Measurements from ENCODE around the gene CLDN19.

The CLDN19 gene, protein sequence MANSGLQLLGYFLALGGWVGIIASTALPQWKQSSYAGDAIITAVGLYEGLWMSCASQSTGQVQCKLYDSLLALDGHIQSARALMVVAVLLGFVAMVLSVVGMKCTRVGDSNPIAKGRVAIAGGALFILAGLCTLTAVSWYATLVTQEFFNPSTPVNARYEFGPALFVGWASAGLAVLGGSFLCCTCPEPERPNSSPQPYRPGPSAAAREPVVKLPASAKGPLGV

DNA sequence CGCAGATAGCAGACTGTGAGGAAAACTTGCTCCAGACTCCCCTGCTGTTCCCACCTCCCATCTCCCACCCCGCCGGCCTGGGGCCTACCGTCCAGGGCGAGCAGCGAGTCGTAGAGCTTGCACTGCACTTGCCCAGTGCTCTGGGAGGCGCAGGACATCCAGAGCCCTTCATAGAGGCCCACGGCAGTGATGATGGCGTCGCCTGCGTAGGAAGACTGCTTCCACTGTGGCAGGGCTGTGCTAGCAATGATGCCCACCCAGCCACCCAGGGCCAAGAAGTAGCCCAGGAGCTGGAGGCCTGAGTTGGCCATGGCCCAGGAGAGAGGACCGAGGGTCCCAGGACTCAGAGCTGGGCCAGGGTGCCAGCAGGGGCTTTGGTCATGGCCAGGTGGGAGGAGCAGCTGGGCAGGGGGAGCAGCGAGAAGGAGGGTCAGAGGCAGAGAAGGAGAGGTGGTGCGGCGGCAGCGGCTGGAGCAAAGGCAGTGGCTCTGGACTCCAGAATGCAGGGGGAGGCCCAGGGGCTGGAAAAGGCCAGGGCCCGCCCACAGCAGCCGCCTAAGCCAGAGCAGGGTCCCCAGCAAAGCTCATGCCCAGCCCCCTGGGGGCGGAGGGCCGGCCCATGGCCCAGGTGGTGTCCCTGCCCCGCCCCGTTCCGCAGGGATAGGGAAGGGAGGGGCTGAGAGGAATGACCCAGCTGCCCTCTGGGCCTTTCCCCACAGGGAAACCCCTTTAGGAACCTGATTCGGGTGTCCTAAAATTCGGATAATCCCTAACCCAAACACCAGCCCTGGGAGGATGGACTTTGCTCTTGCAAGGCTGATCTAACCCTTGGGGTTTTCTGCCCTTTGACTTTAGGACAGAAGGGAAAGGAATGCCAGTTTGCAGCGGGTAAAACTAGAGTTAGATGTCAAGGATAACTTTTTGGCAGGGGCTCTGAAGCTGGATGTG is at the start of gene CLDN19:
TSS of gene CLDN19 (minus strand) at position 484 of the 948 bp plus-strand sequence. CDS start at position 311, 173 bp downstream.
- DNase-seq (ENCODE audit: low spot score) (no peak), FAIRE-seq (no peak)

DNA sequence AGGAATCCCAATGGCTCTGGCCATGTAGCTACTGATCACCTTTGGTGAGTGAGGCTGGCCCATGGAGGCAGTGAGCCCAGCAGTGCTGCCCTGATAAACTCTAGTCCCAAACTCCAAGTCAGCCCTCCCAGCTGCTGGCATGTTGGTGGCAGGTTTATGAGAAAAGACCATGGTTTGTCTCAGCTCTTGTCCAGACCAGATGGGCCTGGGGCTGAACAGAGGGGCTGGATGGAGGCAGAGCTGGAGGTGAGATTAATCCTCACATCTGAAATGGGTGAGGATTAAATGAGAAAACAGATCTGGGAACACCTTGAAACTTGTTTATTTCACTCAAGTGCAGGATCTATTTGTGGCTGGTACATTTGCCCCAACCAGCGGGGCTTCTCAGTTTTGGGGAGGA is 48.0 kb upstream of the CLDN19 start:
- no peak for FAIRE-seq
- DNase-seq (ENCODE audit: low spot score): no peak

DNA sequence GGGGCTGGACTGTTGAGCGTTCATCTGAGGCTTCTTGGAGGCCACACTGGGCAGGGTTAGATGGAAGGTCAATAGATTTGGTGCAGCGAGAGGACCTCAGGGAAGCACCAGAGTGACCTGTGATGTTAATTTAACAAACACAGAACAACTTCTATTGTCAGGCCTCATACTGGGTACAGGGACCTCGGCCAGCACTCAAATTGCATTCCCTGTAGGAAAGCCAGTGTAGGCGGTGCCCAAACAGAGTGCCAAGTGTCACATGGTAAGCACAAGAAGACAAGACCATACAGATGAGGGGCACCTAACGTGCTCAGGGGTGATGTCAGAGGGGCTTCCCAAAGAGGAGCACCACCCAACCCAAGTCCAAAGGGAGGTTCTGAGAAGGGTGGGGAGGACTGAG is 46.1 kb upstream of the CLDN19 start:
- FAIRE-seq: no peak
- DNase-seq (ENCODE audit: low spot score): no peak

DNA sequence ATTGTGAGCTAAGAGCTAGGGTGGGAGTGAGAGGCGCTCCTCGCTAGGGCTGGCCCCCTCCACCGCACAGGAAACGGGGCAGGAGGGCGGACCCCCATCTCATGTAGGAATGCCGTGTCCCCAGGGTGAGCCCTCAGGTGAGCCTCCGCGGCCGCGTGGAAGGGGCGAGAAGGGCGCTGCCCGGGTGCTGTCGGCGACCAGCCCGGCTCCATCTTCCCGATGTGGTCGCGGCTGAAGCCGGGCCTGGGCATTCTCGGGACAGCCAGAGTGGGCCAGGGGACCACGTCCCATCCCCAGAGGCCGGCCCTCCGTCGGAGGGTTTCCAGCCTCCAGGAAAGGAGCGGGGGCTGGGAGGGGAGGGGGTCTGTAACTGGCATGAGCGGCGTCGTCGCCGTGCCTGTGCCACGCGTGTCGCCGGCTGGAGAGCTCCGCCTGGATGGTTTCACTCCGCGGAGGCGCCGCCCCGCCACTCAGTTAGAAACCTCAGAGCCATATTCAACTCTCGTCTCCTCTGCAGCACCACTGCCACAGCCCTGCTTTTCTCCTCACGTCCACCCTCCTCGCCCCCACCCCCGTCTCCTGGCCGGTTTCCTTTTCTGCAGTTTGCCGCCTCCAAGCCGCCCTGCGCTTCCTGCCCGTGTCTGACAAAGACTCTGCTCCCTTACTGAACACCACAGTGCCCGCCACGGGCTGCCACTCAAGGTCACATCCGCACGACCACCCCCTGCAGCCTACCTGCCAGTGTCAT is 45.1 kb upstream of the CLDN19 start, which contains the start of gene TMEM269:
TSS of gene TMEM269 (plus strand) at position 46 of the 748 bp plus-strand sequence. CDS start 4,903 bp downstream, outside the sequence.
- FAIRE-seq: no peak
- DNase-seq (ENCODE audit: low spot score): no peak

DNA sequence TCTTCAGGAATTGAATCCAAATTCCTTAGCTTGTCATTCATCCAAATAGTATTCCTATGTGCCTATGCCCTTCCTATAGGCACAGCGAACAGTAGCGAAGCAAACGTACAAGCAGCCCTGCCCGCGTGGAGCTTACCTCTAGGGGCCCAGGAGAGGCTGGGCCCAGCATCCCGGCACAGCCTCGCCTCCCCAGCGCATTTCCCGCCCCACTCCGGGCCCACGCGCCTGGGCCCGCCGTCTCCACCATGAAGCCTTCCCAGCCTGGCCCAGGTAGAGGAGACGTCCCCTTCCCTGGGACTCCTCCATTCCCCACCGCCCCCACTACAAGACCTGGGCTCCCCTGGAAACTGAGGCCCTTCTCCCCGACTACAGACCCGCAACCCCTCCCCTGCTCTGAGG is 44.5 kb upstream of the CLDN19 start:
- DNase-seq (ENCODE audit: low spot score) (no peak), FAIRE-seq (no peak)

DNA sequence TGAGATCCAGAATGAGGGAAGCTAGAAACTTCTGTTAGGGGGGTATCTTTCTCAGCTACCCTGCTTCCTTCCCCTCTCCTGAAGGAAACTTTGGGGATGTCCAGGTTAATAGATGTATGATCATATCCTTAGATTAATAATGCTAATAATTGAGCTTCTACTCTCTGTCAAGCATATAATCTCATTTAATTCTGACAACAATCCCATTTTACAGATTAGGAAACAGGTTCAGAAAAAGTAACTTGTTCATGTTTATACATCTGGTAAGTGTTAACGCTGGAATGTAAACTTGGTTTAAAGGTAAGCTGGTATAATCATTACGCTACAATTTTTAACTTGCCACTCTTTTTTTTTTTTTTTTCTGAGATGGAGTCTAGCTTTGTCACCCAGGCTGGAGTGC is 43.1 kb upstream of the CLDN19 start:
- DNase-seq (ENCODE audit: low spot score) (no peak), FAIRE-seq (no peak)

DNA sequence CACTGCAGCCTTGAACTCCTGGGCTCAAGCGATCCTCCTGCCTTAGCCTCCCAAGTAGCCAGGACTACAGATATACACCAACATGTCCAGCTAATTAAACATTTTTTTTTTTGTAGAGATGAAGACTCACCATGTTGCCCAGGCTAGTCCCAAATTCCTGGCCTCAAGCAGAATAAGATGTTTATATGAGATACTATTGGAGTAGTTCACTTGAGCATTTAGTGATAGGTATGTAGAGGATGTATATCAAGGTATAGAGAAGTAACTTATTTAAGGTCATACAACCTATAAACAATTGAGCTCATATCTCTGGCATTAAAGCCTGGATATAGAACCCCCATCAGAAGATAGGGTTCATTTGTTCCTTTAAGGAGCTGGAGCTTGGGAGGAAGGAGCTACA is 40.1 kb upstream of the CLDN19 start:
- no peak for DNase-seq (ENCODE audit: low spot score)
- no peak for FAIRE-seq

DNA sequence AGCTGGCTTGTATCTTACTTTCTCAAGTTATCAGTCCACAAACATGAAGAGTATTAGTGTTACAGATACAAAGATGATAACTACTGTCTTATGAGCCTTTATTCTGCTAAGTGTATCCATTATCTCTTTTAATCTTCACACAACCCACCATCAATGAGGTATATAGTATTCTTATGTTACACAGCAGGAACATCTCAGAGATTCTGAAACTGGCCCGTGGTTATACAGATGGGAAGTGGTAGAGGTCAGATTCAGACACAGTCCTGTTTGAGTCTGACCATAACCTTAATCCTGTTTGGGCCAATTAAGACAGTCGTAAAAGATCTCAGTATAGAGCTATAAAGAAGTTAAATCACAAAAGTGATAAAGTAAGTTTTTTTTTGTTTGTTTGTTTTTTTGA is 39.7 kb upstream of the CLDN19 start:
- no peak for FAIRE-seq
- DNase-seq (ENCODE audit: low spot score): no peak

DNA sequence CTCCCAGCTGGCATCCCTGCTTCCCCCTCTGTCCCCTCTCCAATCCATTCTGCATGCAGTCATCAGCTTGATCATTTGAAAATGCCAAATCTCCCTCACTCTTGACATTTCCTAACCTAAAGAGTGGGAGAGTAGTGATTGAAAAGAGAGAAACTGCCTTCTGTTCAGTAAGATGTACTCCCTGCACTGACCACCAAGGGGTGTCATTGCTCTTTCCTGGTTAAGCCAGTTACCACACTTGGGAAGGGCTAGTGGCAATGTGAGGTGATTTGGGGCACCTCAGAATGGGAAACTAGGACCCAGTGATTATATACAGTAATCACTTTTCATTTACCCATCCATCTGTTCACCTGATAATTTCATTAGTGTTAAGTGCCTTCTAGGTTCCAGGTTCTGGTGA is 37.8 kb upstream of the CLDN19 start:
- DNase-seq (ENCODE audit: low spot score) (peak; percentile 52), FAIRE-seq (no peak)

DNA sequence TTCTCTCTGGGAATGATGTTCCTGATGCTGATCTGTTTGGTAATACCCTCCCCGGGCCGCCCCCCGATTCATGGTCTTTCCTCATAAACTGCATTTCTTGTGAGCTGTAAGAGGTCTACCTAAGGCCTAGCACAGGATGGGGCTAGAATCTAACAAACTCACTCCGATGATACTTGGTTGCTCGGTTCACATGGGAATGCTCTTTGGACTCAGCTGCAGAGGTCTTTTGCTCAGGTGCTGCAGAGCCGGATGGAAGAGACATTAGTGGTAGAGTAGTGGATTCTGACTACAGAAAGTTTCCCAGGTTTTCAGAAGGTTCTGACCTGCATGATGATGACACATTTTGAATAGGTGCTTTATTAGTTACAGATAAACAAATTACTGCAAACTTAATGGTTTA is 36.5 kb upstream of the CLDN19 start:
- no peak for FAIRE-seq
- DNase-seq (ENCODE audit: low spot score): no peak

DNA sequence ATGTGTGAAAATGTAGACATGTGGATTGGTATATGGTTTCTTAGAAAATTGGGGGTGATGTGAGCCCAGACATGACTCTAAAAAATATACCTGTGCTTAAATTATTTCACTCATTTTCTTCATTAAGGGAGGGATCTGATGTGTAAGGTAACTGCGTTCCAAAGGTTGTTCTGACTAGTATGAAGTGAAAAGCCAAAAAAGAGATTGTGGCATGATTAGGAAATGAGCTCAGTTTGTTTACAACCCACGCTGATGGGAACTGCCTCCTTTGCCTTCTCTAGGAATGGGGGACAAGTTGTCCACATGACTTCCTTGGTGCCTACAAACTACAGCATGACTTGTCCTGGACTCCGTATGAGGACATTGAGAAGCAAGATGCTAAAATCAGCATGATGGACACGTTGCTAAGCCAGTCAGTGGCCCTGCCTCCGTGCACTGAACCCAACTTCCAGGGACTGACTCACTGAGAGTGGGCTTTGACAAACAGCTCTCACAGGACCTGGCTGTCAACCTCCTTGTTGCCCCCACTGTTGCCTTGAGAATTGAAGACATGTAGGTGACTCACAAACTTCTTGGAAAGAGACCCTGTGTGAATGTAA is 35.0 kb upstream of the CLDN19 start:
- FAIRE-seq: no peak
- DNase-seq (ENCODE audit: low spot score): no peak

DNA sequence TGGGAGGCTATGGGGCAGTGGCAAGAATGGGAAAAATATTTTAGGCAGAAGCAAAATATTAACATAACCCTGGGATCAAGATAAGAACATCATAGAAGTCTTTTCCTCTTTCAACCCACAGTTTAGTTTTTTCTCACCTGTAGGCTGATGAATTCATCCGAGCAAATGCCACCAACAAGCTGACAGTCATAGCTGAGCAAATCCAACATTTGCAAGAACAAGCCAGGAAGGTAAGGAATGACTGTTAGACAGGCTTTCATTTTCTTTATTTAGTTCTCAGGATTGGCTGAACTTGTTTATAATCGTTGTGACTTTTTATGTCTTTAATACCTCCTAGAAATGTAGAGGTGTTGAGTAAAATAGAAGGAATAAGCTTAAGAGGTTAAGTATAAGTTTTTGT is 33.4 kb upstream of the CLDN19 start:
- DNase-seq (ENCODE audit: low spot score) (no peak), FAIRE-seq (no peak)

DNA sequence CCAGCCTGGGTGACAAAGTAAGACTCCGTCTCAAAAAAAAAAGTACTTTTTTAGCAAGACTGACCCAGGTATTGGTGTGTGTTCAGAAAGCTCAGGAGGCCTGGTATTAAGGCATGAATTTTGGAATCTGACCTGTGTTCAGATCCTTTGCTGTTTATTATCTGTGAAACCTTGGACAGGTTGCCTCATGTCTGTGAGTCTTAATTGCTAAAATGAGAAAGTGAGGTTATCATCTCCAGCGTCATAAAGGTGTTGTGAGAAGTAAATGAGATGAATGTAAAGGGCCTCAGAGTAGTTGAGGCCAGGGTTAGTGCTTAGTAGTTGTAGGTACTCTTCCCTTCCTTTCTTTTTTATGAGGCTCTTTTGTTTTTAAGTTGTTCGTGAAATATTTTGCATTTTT is 29.8 kb upstream of the CLDN19 start:
- no peak for DNase-seq (ENCODE audit: low spot score)
- FAIRE-seq: no peak

DNA sequence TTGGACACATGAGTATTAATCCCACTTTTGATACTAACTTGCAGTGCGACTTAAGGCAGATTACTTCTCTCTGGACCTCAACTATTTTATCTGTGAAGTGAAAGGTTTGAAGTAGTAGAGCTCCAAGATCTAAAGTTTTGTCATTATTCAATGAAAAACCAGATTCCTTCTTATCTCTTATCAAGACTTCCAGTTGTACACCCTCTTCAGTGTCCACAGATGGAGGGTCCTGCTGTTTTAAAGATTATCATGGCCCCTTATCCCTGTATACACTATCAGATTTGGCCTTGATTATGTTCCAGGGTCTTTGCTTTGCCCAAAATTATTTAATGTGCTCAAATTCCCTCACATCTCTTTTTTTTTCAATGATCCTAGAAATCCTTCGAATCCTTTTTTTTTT is 28.1 kb upstream of the CLDN19 start:
- FAIRE-seq: no peak
- no peak for DNase-seq (ENCODE audit: low spot score)

DNA sequence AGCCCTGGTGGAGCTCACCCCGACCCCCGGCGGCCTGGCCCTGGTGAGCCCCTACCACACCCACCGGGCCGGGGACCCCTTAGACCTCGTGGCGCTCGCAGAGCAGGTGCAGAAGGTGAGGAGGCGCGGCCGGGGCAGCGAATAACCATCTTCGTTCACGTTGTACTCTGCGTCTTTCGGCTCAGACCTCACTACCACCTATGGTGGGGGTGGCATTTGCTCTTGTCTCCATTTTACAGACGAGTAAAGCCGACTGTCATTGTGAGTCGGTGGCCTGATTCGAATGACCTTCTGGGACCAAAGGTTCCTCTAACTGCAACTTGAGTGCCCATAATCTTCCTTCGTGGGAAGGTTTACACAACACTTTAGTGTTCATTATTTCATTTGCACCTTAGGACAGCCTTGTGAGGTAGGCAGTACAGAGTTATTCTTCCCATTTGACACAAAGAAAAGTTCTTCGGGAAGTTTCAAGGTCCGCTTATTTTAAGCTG is 27.5 kb upstream of the CLDN19 start:
- FAIRE-seq: no peak
- no peak for DNase-seq (ENCODE audit: low spot score)

DNA sequence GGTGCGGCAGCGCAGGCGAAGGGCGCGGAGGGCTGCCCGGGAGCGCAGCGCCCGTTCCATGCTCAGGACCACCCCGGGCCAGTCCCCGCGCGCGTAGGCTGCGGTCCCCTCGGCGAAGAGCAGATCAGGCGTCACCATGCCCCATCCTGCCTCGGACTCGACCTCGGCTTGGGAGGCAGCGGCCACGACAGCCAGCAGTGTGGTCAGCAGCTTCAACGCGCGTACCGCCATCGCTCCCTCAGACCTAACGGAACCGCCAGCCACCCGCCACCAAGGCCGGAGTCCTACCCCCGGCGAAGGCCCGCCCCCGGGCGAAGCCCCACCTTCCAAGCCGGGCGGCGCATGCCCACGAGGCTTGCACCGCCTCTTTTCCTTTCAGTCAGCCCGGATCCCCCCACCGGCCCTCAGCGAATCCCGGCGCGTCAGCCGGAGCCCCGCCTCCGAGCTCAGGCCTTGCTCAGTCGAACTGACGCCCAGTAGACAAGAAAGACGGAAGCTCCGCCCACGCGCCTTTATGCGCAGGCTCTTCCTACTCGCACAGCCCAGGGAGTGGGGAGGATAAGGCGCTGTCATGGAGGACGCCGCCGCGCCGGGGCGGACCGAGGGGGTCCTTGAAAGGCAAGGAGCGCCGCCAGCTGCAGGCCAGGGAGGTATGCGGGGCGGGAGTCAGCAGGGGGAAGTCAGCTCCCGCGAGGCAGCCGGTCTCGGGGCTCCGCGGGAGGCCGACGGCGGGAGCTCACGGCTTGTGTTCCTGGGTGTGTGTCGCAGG is 26.9 kb upstream of the CLDN19 start, which contains the start of the genes C1orf50 and P3H1:
TSS of gene C1orf50 (plus strand) at position 509 of the 769 bp plus-strand sequence. CDS start at position 572, 63 bp downstream.
TSS of gene P3H1 (minus strand) at position 288 of the 769 bp plus-strand sequence. CDS start at position 231, 57 bp downstream.
- FAIRE-seq (peak; percentile 42), DNase-seq (ENCODE audit: low spot score) (peak; percentile 99)

DNA sequence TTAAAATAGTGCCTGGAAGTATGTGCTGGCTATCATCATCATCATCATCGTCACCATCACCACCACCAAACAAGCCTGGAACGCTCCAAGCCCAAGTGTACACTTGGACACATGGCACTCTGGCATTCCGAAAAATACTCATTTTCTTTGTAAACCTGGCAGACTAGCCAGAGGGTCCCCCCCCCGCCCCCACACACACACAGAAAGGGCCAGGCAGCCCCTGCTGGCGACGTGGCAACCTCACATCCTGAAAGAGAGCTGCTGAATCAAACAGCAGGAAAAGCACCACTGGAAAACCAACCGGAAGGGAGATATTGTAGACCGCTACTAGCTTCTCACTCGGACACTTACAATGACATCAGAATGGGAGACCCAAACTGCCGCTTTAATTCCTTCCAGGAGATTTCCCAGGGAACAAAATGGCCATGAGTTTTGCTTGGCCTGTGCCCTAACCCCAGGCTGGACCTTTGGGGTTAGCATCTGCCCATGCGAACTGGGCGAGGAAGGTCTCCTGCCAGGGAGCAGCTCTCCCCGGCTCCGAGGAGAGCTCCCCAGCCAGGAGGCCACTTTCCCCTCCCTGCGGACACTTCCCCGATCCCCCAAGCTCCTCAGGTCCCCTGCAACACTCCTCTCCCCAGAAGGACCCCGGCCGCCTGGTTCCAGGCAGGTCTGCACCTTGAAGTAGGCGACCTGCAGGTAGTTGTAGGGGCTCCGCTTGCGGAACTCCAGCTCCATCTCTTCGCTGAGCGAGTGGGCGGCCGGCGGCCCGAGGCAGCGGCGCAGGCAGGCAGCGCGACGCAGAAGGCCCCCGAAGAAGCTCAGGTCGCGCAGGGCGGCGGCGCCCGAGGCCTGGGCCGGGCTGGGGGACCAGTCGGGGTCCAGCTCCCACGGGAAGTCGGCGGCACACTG is 26.1 kb upstream of the CLDN19 start:
- peak; percentile 83 for DNase-seq (ENCODE audit: low spot score)
- peak; percentile 13 for FAIRE-seq

DNA sequence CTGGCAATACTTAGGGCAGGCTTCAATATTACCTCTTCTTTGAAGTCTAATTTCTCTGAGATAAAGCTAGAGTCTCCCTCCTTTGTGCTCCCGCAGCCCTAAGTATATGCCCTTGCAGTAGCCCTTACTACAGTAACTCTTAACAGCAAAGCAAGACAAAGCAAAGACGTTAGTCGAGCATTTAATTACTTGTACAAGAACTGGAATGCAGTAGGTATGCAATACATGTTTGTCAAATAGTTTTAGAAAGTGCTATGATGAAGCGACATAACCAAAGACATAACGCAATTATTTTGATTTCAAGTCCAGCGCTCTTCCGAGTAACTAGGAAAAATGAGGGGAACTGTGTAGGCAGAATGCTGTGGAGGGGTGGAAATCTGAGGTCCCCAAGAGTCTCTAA is 25.2 kb upstream of the CLDN19 start:
- no peak for DNase-seq (ENCODE audit: low spot score)
- FAIRE-seq: no peak

DNA sequence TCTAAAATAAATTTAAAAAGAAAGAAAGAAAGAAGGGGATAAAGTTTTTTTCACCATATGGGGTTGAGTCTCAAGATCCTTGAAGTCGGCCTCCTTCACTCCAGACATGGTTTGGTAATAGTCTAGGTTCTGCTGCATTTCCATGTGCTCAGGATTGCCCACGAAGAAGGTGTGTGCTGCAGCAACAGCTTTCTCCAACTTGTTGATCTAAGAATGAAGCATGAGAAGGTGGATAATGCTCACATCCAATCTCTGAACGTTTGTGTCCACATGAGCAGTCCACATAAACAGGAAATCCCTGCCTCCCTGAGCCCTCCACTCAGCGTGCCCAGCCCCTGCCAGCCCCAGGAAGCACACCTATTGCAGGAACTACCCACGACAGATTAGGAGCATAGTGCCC is 22.2 kb upstream of the CLDN19 start:
- no peak for FAIRE-seq
- no peak for DNase-seq (ENCODE audit: low spot score)
